SHP77 (cell line): ENCODE data around the gene OR10D3.
"Not testable (repeated sequence)": the region's sequence is repeated elsewhere in the genome, so short reads cannot be mapped to it uniquely, and the experiment has no call there.

Experiments
- DNase-seq, 2 experiments: peaks; one replicate each; lab custom pipeline; 2025; lab: John Stamatoyannopoulos, UW

Gene OR10D3

GRCh38 chr11:124194293-124195188 lies 11.4 kb downstream of the OR10D3 start:
- no peak for DNase-seq

DNA sequence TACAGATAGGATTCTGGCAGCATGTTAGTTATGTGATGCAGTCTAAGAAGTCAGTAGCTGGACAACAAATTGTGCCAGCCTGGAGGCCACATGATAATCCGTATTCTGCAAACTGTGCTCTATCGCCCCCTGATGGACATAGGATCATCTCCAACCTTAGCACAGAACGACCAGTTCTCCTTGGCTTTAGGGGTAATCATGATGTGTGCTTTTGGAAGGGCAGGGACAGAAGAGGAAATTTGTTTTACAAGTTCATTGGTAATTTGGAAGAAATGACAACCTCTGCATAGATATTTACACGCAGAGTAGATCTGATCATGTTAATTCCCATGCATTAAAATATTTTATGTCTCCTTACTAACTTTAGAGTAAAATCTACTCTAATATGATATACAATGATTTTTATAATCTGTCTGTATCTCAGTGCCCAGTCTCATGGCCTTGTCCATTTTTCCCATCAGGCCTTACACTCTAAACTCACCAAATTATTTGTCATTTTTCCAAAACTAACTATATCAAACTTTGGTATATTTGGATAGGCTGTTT lies 12.1 kb downstream of the OR10D3 start:
- DNase-seq: peak; percentile 45 to 50

- no peak for DNase-seq
Observed at GRCh38 chr11:124197999-124198398, 14.9 kb downstream of the OR10D3 start.

DNA sequence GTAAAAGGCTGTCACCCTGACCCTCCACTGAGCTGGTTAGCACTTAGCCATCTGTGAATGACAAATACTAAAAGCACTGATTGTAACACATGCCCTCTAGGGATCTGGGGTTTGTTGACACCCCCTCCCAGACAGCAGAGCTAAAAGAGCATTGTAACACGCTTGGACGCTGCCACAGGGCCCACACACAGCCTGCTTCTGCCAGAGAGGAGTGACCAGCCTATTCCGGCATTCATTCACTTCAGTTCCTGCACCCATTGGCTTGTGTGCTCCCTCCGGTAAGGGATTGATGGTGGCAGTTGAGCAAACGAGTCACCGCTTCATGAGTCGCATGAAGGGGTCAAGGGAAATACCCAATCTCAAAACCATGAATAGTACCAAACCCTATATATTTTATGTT lies 15.8 kb downstream of the OR10D3 start:
- no peak for DNase-seq

- DNase-seq: peak; percentile 16 to 35
Observed at GRCh38 chr11:124199702-124200101, 16.6 kb downstream of the OR10D3 start.

- no peak for DNase-seq
Observed at GRCh38 chr11:124200671-124201070, 17.5 kb downstream of the OR10D3 start.

GRCh38 chr11:124202951-124203350 lies 19.8 kb downstream of the OR10D3 start:
- no peak for DNase-seq

DNA sequence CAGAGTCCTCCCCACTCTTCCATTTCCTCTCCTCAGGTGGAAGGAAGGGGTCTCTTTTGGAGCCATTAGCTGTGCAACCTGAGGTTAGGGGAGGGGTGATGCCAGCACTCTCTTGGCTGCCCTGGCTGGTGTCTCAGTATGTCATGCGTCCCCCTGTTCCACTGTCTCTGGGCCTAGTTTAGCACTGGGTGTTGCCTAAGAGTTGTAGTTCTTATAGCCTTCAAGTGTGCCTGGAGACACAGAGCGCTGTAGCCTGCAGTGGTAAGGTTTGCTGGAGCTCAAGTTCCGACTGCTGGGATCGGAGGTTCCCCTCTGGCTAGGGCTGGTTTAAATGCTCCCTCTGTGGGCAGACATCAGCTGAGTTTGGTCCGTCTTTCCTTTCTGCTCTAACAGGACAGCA lies 20.9 kb downstream of the OR10D3 start:
- no peak for DNase-seq

DNA sequence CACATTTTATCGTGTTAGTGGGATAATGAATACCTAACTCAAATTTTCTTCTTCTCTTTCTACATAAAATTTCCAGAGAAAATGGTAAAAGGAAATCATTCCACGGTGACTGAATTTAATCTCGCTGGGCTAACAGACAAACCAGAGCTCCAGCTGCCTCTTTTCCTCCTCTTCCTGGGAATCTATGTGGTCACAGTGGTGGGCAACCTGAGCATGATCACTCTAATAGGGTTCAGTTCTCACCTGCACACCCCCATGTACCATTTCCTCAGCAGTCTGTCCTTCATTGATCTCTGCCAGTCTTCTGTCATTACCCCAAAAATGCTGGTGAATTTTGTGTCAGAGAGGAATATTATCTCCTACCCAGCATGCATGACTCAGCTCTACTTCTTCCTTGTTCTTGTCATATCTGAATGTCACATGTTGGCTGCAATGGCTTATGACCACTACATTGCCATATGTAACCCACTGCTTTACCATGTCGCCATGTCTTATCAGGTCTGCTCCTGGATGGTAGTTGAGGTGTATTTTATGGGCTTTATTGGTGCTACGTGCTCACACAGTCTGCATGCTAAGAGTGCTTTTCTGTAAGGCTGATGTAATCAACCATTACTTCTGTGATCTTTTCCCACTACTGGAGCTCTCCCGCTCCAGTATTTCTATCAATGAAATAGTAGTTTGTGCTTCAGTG lies 24.1 kb downstream of the OR10D3 start:
- no peak for DNase-seq

GRCh38 chr11:124209824-124210357 lies 26.7 kb downstream of the OR10D3 start:
- DNase-seq: no peak

DNA sequence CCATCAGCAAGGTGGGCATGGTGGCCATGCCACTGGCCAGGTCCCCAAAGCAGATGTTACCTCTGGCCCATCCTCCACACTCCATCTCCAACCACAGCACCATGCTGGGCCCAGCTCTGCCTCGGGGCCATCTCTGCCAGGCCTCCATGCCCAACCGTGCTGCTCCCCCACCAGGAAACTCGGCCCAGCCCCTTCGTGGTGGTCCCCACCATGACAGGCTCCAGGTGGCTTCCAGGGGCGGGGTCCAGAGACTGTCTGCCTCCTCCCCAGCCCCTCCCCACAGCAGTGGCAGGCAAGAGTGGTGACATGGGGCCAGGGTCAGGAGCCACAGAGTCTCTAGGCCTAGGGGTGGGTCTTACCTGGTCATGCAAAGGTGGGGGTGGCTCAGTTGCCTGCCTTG lies 27.3 kb downstream of the OR10D3 start:
- no peak for DNase-seq

DNA sequence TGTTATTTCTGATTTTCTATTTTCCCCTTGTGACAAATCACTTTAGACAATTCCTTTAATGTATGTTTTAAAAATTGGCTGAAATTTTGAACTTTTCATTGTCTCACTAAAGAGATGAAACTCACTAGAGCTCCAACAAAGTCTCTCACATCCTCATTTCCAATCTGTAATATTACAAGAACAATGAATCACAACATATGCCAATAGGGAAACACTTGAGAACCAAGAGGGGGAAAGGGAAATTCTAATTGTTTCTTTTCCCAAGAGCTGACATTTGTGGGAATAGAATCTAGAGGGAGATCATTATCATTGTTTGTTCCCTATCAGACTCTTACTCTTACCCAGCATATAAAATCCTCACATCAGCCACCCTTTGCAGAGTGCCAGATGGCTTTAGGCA lies 28.2 kb downstream of the OR10D3 start:
- no peak for DNase-seq

DNA sequence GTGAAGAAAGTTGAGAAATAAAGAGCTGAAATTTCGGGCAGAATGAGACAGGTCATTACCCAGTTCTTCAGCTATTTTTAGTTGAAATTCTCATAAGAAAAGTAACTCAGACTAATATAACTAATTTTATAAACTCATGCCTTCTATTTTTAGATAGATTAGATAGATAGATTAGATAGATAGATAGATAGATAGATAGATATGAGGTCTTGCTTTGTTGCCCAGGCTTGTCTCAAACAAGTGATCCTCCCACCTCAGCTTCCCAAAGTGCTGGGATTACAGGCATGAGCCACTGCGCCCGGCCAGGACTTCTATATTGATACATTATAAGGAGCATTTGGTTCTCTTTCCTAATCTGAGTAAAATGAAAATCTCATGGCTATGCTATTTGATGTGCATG lies 30.9 kb downstream of the OR10D3 start:
- no peak for DNase-seq

GRCh38 chr11:124219126-124219525 lies 36.0 kb downstream of the OR10D3 start:
- no peak for DNase-seq

GRCh38 chr11:124222407-124222806 lies 39.3 kb downstream of the OR10D3 start:
- DNase-seq: no peak

GRCh38 chr11:124224618-124225423 lies 41.7 kb downstream of the OR10D3 start:
- DNase-seq: not testable (repeated sequence)

DNA sequence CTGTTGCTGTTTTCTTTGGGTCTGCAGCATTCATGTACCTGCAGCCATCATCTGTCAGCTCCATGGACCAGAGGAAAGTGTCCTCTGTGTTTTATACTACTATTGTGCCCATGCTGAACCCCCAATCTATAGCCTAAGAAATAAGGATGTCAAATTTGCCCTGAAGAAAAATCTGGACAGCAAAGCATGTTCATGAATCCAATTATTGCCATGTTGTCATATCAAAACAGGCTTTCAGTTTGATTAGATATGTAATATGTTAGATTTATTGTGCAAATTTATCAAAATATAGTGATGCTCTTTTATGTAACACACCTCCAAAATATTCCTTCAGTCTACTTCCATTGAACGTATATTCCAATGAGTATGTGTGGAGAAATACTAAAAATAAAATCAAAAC lies 42.3 kb downstream of the OR10D3 start:
- no peak for DNase-seq

GRCh38 chr11:124233376-124233775 lies 50.2 kb downstream of the OR10D3 start:
- DNase-seq: peak; percentile 67 to 75
